ENCODE data around the gene HSPH1. TPM values are rescaled to one million over a fixed set of nuclear protein-coding genes. Genes with fewer than 3 reads are reported as not detected.

Gene HSPH1
- total RNA-seq, 4 donors from 2014 or later: 33.4 to 48.2 (median 42.1) TPM

GRCh38 chr13:31096654-31097302, 64.9 kb downstream of the HSPH1 start:
- intact Hi-C loops (cut with DNase I): no loop called here
- no peaks in the 10 kb centered on the region for H3K36me3 ChIP-seq
- no peak overlapping the region for H3K4me3 ChIP-seq
- no peaks in the 10 kb centered on the region for H3K4me1 ChIP-seq
- H3K27me3 ChIP-seq: peaks cover 0 to 33% (median 0%) of the 10 kb centered on the region in 4 donors
- no peaks in the 10 kb centered on the region for H3K9me3 ChIP-seq
- DNase-seq (ENCODE audit: extremely low spot score): no peak
- TF ChIP-seq CTCF (IDR thresholded peaks at IDR 0.05): no peak
- TF ChIP-seq EP300 (IDR thresholded peaks at IDR 0.05): no peak
- TF ChIP-seq POLR2A (IDR thresholded peaks at IDR 0.05; ENCODE audit: low read depth): no peak
- no peak for TF ChIP-seq POLR2AphosphoS5 (IDR thresholded peaks at IDR 0.05)
- H3K27ac ChIP-seq (replicated peaks in 1 of 4): no peak overlapping the region
- 86% methylated on average over 10 of the region's 10 CpGs for WGBS

- WGBS: 81% methylated on average over 6 of the region's 6 CpGs
- H3K27me3 ChIP-seq: peaks cover 0 to 24% (median 0%) of the 10 kb centered on the region in 4 donors
- H3K9me3 ChIP-seq: no peaks in the 10 kb centered on the region
- H3K36me3 ChIP-seq: no peaks in the 10 kb centered on the region
- TF ChIP-seq CTCF (IDR thresholded peaks at IDR 0.05): no peak
- TF ChIP-seq EP300 (IDR thresholded peaks at IDR 0.05): no peak
- no peak for TF ChIP-seq POLR2A (IDR thresholded peaks at IDR 0.05; ENCODE audit: low read depth)
- no peak for TF ChIP-seq POLR2AphosphoS5 (IDR thresholded peaks at IDR 0.05)
- no peak overlapping the region for H3K27ac ChIP-seq (replicated peaks in 1 of 4)
- H3K4me3 ChIP-seq: no peak overlapping the region
- peaks cover 0 to 10% (median 6%) of the 10 kb centered on the region in 4 donors for H3K4me1 ChIP-seq
- no peak for DNase-seq (ENCODE audit: extremely low spot score)
- intact Hi-C loops (cut with DNase I): no loop called here
Observed at GRCh38 chr13:31094331-31095015, 67.2 kb downstream of the HSPH1 start.

GRCh38 chr13:31093145-31093885, 68.4 kb downstream of the HSPH1 start:
- TF ChIP-seq CTCF (IDR thresholded peaks at IDR 0.05) (no peak), POLR2AphosphoS5 (IDR thresholded peaks at IDR 0.05) (no peak), EP300 (IDR thresholded peaks at IDR 0.05) (no peak), POLR2A (IDR thresholded peaks at IDR 0.05; ENCODE audit: low read depth) (no peak)
- no peak for DNase-seq (ENCODE audit: extremely low spot score)
- peaks cover 0 to 10% (median 6%) of the 10 kb centered on the region in 4 donors for H3K4me1 ChIP-seq
- WGBS: 84% methylated on average over 9 of the region's 9 CpGs
- peaks cover 0 to 16% (median 0%) of the 10 kb centered on the region in 4 donors for H3K27me3 ChIP-seq
- H3K27ac ChIP-seq (replicated peaks in 1 of 4): no peak overlapping the region
- no peaks in the 10 kb centered on the region for H3K9me3 ChIP-seq
- no peak overlapping the region for H3K4me3 ChIP-seq
- no peaks in the 10 kb centered on the region for H3K36me3 ChIP-seq
- intact Hi-C loops (cut with DNase I): no loop called here

- Histone ChIP-seq H3K4me3 (no peak overlapping the region), H3K27ac (replicated peaks in 1 of 4) (no peak overlapping the region), H3K9me3 (no peaks in the 10 kb centered on the region), H3K27me3 (peaks cover 0 to 9% (median 0%) of the 10 kb centered on the region in 4 donors), H3K4me1 (peaks cover 0 to 10% (median 6%) of the 10 kb centered on the region in 4 donors), H3K36me3 (no peaks in the 10 kb centered on the region)
- intact Hi-C loops (cut with DNase I): no loop called here
- 96% methylated on average over 5 of the region's 5 CpGs for WGBS
- TF ChIP-seq CTCF (IDR thresholded peaks at IDR 0.05) (no peak), POLR2AphosphoS5 (IDR thresholded peaks at IDR 0.05) (no peak), EP300 (IDR thresholded peaks at IDR 0.05) (no peak), POLR2A (IDR thresholded peaks at IDR 0.05; ENCODE audit: low read depth) (no peak)
- DNase-seq (ENCODE audit: extremely low spot score): no peak
Observed at GRCh38 chr13:31092646-31093045, 69.1 kb downstream of the HSPH1 start.

All from esophagus muscularis mucosa (tissue), 4 donors.